MCF 10A (cell line): ENCODE data around the gene CASR. TPM values are rescaled to one million over a fixed set of nuclear protein-coding genes. Genes with fewer than 3 reads are reported as not detected.

Experiments
- BruUV-seq: library from RNA; stranded (reverse); fragments of 400-500 nt; replicated peaks from 2 replicates; lab custom pipeline; 2021; lab: Mats Ljungman, UMichigan
- CTCF ChIA-PET: fragments of 300-600 bp; sonication (Branson Sonifier 250); formaldehyde crosslinking; extraction: SDS; loops from one replicate; lab custom pipeline; 2021; ENCODE audit warnings: antibody characterized with exemption, inconsistent platforms; lab: Yijun Ruan, JAX
- POLR2A ChIA-PET: fragments of 300-600, 350-650 bp; sonication (Branson Sonifier 250); formaldehyde crosslinking; extraction: SDS; loops from one replicate; lab custom pipeline; 2020; ENCODE audit warnings: antibody characterized with exemption, inconsistent platforms; lab: Yijun Ruan, JAX
- DNase-seq: peaks from one replicate; pipeline ENCODE4 v3.0.0-alpha.2; 2018; ENCODE audit not compliant: unreplicated experiment
- H3K27ac Mint-ChIP-seq: one replicate; pipeline ENCODE4 v1.8.0; 2022; ENCODE audit warnings: mild to moderate bottlenecking, low read depth, mixed read lengths; ENCODE audit not compliant: unreplicated experiment
- H3K27me3 Mint-ChIP-seq: one replicate; pipeline ENCODE4 v1.8.0; 2022; ENCODE audit warnings: mixed read lengths; ENCODE audit not compliant: insufficient read depth, unreplicated experiment
- H3K36me3 Mint-ChIP-seq: one replicate; pipeline ENCODE4 v1.8.0; 2022; ENCODE audit warnings: mild to moderate bottlenecking, moderate library complexity, mixed read lengths; ENCODE audit not compliant: insufficient read depth, unreplicated experiment
- H3K4me1 Mint-ChIP-seq: one replicate; pipeline ENCODE4 v1.8.0; 2022; ENCODE audit warnings: mixed read lengths; ENCODE audit not compliant: insufficient read depth, unreplicated experiment
- H3K4me3 Mint-ChIP-seq: one replicate; pipeline ENCODE4 v1.8.0; 2022; ENCODE audit warnings: mild to moderate bottlenecking, moderate library complexity, mixed read lengths; ENCODE audit not compliant: unreplicated experiment
- H3K9me3 Mint-ChIP-seq: one replicate; pipeline ENCODE4 v1.8.0; 2022; ENCODE audit warnings: mixed read lengths; ENCODE audit not compliant: unreplicated experiment
- CTCF ChIP-seq: fragments of 200-600 bp; IDR thresholded peaks from one replicate; pipeline ENCODE4 v1.8.0; 2022; ENCODE audit warnings: antibody characterized with exemption, mild to moderate bottlenecking; ENCODE audit not compliant: unreplicated experiment
- intact Hi-C: fragments of 100-400 bp; cut with micrococcal nuclease; formaldehyde crosslinking; loops from 2 replicates; pipeline ENCODE4 v1.14.1; 2022
- total RNA-seq: library from RNA; stranded (reverse); gene quantifications from 2 replicates; pipeline ENCODE4 v1.2.3, GENCODE V29; 2022

CASR gene
- total RNA-seq, 1 experiment from 2014 or later, result not detected

GRCh38 chr3:122183893-122184590 is 574 bp downstream of the CASR start:
- Mint-ChIP-seq H3K27me3 (peaks cover 67% of the 10 kb centered on the region), H3K36me3 (no peaks in the 10 kb centered on the region), H3K9me3 (no peaks in the 10 kb centered on the region), H3K4me1 (peaks cover 6% of the 10 kb centered on the region), H3K4me3 (no peak overlapping the region), H3K27ac (no peak overlapping the region)
- no TSS peak for BruUV-seq
- ChIA-PET CTCF (interaction anchor here (0.6 to 0.7 kb wide), 3 partner anchors 122 to 485 kb away, joined by 3 read pairs; no protein-coding TSS in a partner anchor), POLR2A (interaction anchor here (0.7 kb wide), 1 partner anchor 478 kb away, joined by 3 read pairs; no protein-coding TSS in a partner anchor)
- intact Hi-C loops, result no loop called here
- DNase-seq, result no peak
- TF ChIP-seq CTCF, result no peak

GRCh38 chr3:122184591-122184929 is 1.1 kb downstream of the CASR start:
- Mint-ChIP-seq H3K36me3 (no peaks in the 10 kb centered on the region), H3K9me3 (no peaks in the 10 kb centered on the region), H3K27me3 (peaks cover 70% of the 10 kb centered on the region), H3K27ac (no peak overlapping the region), H3K4me1 (peaks cover 6% of the 10 kb centered on the region), H3K4me3 (no peak overlapping the region)
- no peak for DNase-seq
- ChIA-PET POLR2A (no interaction called here), CTCF (interaction anchor here (0.6 kb wide), 1 partner anchor 122 kb away, joined by 3 read pairs; no protein-coding TSS in a partner anchor)
- no peak for TF ChIP-seq CTCF
- no TSS peak for BruUV-seq
- intact Hi-C loops, result no loop called here

GRCh38 chr3:122186372-122186771 is 2.9 kb downstream of the CASR start:
- ChIA-PET CTCF (interaction anchor here (0.6 kb wide), 1 partner anchor 629 kb away, joined by 4 read pairs; no protein-coding TSS in a partner anchor), POLR2A (no interaction called here)
- no peaks in the 10 kb centered on the region for H3K9me3 Mint-ChIP-seq
- intact Hi-C loops, result no loop called here
- peaks cover 65% of the 10 kb centered on the region for H3K27me3 Mint-ChIP-seq
- BruUV-seq, result no TSS peak
- no peaks in the 10 kb centered on the region for H3K36me3 Mint-ChIP-seq
- H3K4me3 Mint-ChIP-seq, result no peak overlapping the region
- H3K4me1 Mint-ChIP-seq, result peaks cover 6% of the 10 kb centered on the region
- TF ChIP-seq CTCF, result no peak
- no peak overlapping the region for H3K27ac Mint-ChIP-seq
- DNase-seq, result no peak

GRCh38 chr3:122188737-122189136 is 5.3 kb downstream of the CASR start:
- TF ChIP-seq CTCF, result no peak
- Mint-ChIP-seq H3K27me3 (peaks cover 74% of the 10 kb centered on the region), H3K4me3 (no peak overlapping the region), H3K36me3 (no peaks in the 10 kb centered on the region), H3K27ac (no peak overlapping the region), H3K9me3 (no peaks in the 10 kb centered on the region), H3K4me1 (peaks cover 6% of the 10 kb centered on the region)
- no TSS peak for BruUV-seq
- ChIA-PET CTCF (no interaction called here), POLR2A (no interaction called here)
- intact Hi-C loops, result no loop called here
- no peak for DNase-seq
